Measurements from ENCODE around the gene C12orf56.

DNA sequence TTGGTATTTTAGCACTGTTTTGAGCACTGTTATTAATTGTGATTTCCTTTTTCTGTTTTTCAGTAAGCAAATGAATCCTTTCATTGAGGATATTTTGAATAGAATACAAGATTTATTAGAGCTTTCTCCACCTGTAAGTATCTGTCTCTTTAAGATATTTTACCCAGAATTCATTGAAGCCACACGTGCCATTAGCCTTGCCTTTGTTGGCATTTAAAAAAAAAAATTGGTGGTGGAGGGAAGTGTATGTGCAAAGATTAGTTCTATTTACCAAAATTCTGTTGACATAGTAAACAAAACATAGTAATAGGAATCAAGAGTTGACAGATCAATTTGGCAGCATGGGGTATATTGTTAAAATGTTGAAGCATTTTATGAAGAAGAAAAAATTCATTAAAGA is 37.4 kb upstream of the C12orf56 start:
- TF ChIP-seq, protein P1, sequence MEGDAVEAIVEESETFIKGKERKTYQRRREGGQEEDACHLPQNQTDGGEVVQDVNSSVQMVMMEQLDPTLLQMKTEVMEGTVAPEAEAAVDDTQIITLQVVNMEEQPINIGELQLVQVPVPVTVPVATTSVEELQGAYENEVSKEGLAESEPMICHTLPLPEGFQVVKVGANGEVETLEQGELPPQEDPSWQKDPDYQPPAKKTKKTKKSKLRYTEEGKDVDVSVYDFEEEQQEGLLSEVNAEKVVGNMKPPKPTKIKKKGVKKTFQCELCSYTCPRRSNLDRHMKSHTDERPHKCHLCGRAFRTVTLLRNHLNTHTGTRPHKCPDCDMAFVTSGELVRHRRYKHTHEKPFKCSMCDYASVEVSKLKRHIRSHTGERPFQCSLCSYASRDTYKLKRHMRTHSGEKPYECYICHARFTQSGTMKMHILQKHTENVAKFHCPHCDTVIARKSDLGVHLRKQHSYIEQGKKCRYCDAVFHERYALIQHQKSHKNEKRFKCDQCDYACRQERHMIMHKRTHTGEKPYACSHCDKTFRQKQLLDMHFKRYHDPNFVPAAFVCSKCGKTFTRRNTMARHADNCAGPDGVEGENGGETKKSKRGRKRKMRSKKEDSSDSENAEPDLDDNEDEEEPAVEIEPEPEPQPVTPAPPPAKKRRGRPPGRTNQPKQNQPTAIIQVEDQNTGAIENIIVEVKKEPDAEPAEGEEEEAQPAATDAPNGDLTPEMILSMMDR (IDR thresholded peaks at IDR 0.05): no peak
- no peak for TF ChIP-seq ZFX (IDR thresholded peaks at IDR 0.05; ENCODE audit: borderline replicate concordance)

Measured in 22Rv1 (cell line).